Neural progenitor cell (in vitro differentiated cells): ENCODE results near the gene PACSIN2. TPM values are rescaled to one million over a fixed set of nuclear protein-coding genes. Genes with fewer than 3 reads are reported as not detected.

Experiments
- DNase-seq: peaks from one replicate; pipeline ENCODE4 v3.0.0-alpha.2; 2016; ENCODE audit warnings: low spot score
- H2AFZ ChIP-seq: fragments of 200-600 bp; sonication (generic); replicated peaks from 2 replicates; pipeline ENCODE4 v1.6.1; 2016; ENCODE audit warnings: antibody characterized with exemption
- H3F3A ChIP-seq: fragments of 200-600 bp; sonication (generic); 2 replicates; pipeline ENCODE4 v1.6.1; 2016; ENCODE audit warnings: antibody characterized with exemption, low read depth
- H3K27ac ChIP-seq: fragments of 200-600 bp; sonication (generic); 2 replicates; pipeline ENCODE4 v1.5.1; 2016; ENCODE audit warnings: mild to moderate bottlenecking
- H3K27me3 ChIP-seq: fragments of 200-600 bp; sonication (generic); 2 replicates; pipeline ENCODE4 v1.6.1; 2016; ENCODE audit warnings: mild to moderate bottlenecking, moderate library complexity
- H3K36me3 ChIP-seq: fragments of 200-600 bp; sonication (generic); 2 replicates; pipeline ENCODE4 v1.5.1; 2016
- H3K4me1 ChIP-seq: fragments of 200-600 bp; sonication (generic); 2 replicates; pipeline ENCODE4 v1.6.1; 2016; ENCODE audit warnings: mixed run types
- H3K4me2 ChIP-seq: fragments of 200-600 bp; sonication (generic); 2 replicates; pipeline ENCODE4 v1.6.1; 2016
- H3K4me3 ChIP-seq: fragments of 200-600 bp; sonication (generic); 2 replicates; pipeline ENCODE4 v1.5.1; 2016
- H3K79me2 ChIP-seq: fragments of 200-600 bp; sonication (generic); 2 replicates; pipeline ENCODE4 v1.6.1; 2016; ENCODE audit warnings: low read depth
- H3K9ac ChIP-seq: fragments of 200-600 bp; sonication (generic); 2 replicates; pipeline ENCODE4 v1.6.1; 2016
- H3K9me3 ChIP-seq: fragments of 200-600 bp; sonication (generic); 2 replicates; pipeline ENCODE4 v1.5.1; 2016; ENCODE audit warnings: low read depth
- H4K20me1 ChIP-seq: fragments of 200-600 bp; sonication (generic); 2 replicates; pipeline ENCODE4 v1.6.1; 2016; ENCODE audit warnings: low read depth
- H3K27ac Mint-ChIP-seq: 3 replicates; pipeline ENCODE4 v1.8.0; 2021; ENCODE audit warnings: mixed read lengths
- H3K27me3 Mint-ChIP-seq: 2 replicates; pipeline ENCODE4 v1.8.0; 2022; ENCODE audit warnings: low read depth, mild to moderate bottlenecking, inconsistent platforms, moderate library complexity, mixed read lengths; ENCODE audit not compliant: insufficient read depth
- H3K36me3 Mint-ChIP-seq: 3 replicates; pipeline ENCODE4 v1.8.0; 2021; ENCODE audit warnings: mixed read lengths
- H3K4me1 Mint-ChIP-seq: 3 replicates; pipeline ENCODE4 v1.8.0; 2021; ENCODE audit warnings: mixed read lengths
- H3K4me3 Mint-ChIP-seq: 3 replicates; pipeline ENCODE4 v1.8.0; 2021; ENCODE audit warnings: mild to moderate bottlenecking, moderate library complexity, mixed read lengths
- H3K9me3 Mint-ChIP-seq: 3 replicates; pipeline ENCODE4 v1.8.0; 2020; ENCODE audit warnings: mixed read lengths
- CTCF ChIP-seq: fragments of 200-600 bp; sonication (generic); IDR thresholded peaks from 2 replicates; pipeline ENCODE4 v1.5.1; 2017; ENCODE audit warnings: antibody characterized with exemption, mild to moderate bottlenecking
- EZH2 ChIP-seq: fragments of 200-600 bp; sonication (generic); IDR thresholded peaks from 2 replicates; pipeline ENCODE4 v1.6.1; 2017; ENCODE audit warnings: antibody characterized with exemption, mild to moderate bottlenecking, moderate library complexity
- EZH2phosphoT487 ChIP-seq: fragments of 200-600 bp; sonication (generic); IDR thresholded peaks from 2 replicates; pipeline ENCODE4 v1.6.1; 2017; ENCODE audit warnings: antibody characterized with exemption
- total RNA-seq: library from RNA; depleted of rRNA; stranded (reverse); fragments of >200 nt; gene quantifications from 2 replicates; pipeline ENCODE4 v1.2.3, GENCODE V29; 2015; ENCODE audit warnings: low replicate concordance

The PACSIN2 gene
- total RNA-seq, 1 donor from 2014 or later, result 38.1 TPM

GRCh38 chr22:42857845-42858481, 157.0 kb downstream of the PACSIN2 start:
- H3K27me3 ChIP-seq, result peaks cover 27% of the 10 kb centered on the region
- Mint-ChIP-seq H3K9me3 (no peaks in the 10 kb centered on the region), H3K4me3 (peak overlapping the region; percentile 74), H3K36me3 (peaks cover 3% of the 10 kb centered on the region), H3K27ac (no peak overlapping the region), H3K27me3 (peaks cover 2% of the 10 kb centered on the region), H3K4me1 (peaks cover 12% of the 10 kb centered on the region)
- no peak overlapping the region for H3K9ac ChIP-seq
- peaks cover 6% of the 10 kb centered on the region for H3K4me1 ChIP-seq
- H3K79me2 ChIP-seq, result peaks cover 26% of the 10 kb centered on the region
- H3K9me3 ChIP-seq, result no peaks in the 10 kb centered on the region
- peaks cover 20% of the 10 kb centered on the region for H3F3A ChIP-seq
- H3K27ac ChIP-seq, result no peak overlapping the region
- TF ChIP-seq CTCF (no peak), EZH2phosphoT487 (no peak), EZH2 (no peak)
- H3K36me3 ChIP-seq, result no peaks in the 10 kb centered on the region
- peaks cover 8% of the 10 kb centered on the region for H4K20me1 ChIP-seq
- no peak for DNase-seq
- H3K4me2 ChIP-seq, result no peak overlapping the region
- H2AFZ ChIP-seq, result no peak overlapping the region
- H3K4me3 ChIP-seq, result no peak overlapping the region

GRCh38 chr22:42856865-42857704, 157.9 kb downstream of the PACSIN2 start, which contains the start of gene ARFGAP3:
TSS of gene ARFGAP3 (minus strand) at chr22:42857273. CDS start at chr22:42857182, 91 bp downstream.
- peaks cover 3% of the 10 kb centered on the region for H3K36me3 Mint-ChIP-seq
- Histone ChIP-seq H3F3A (peaks cover 20% of the 10 kb centered on the region), H3K79me2 (peaks cover 26% of the 10 kb centered on the region), H3K4me3 (peak within 1 kb of the TSS; percentile 96), H3K27ac (peak within 1 kb of the TSS; percentile 86), H3K4me1 (peaks cover 6% of the 10 kb centered on the region), H3K9ac (peak within 1 kb of the TSS; percentile 59), H4K20me1 (peaks cover 8% of the 10 kb centered on the region), H2AFZ (peak within 1 kb of the TSS; percentile 95), H3K36me3 (no peaks in the 10 kb centered on the region), H3K9me3 (no peaks in the 10 kb centered on the region), H3K27me3 (peaks cover 27% of the 10 kb centered on the region), H3K4me2 (peak within 1 kb of the TSS; percentile 100)
- H3K9me3 Mint-ChIP-seq, result no peaks in the 10 kb centered on the region
- peaks cover 11% of the 10 kb centered on the region for H3K4me1 Mint-ChIP-seq
- no peak within 1 kb of the TSS for H3K27ac Mint-ChIP-seq
- peaks cover 2% of the 10 kb centered on the region for H3K27me3 Mint-ChIP-seq
- DNase-seq, result peak; percentile 98
- H3K4me3 Mint-ChIP-seq, result peak within 1 kb of the TSS; percentile 93
- TF ChIP-seq EZH2phosphoT487 (no peak), CTCF (no peak), EZH2 (no peak)

DNA sequence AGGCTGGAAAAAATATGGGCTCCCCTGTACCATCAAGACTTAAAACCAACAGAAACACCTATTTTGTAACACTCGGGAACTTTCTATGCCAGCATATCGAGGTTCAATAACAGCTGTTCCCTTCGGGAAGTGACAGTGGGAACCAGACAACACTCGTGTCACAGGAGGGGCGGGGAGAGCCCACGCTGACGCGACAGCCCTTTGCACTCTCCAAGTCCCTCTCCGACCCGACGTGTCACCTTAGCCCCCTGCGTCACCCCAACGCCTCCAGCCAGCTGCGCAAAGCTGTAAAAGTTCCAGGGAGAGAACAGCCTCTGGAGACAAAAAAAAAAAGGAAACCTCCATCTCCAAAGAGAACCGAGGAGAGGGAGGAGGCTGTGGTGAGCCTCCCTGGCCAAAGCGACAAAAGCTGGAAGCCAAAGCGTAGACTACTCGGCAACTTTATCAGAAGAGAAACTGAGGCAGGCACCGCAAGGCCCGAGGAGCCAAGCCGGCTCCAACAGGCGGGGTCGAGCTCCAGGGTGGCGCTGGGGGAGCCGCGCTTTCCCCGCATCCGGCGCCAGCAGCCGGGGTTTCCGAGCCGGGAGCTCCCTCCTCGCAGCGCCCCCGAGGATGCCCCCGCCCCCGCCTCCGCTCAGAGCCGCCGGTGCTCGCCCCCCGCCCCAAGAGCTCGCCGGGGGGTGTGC, 158.6 kb downstream of the PACSIN2 start:
- Histone ChIP-seq H3F3A (peaks cover 20% of the 10 kb centered on the region), H3K79me2 (peaks cover 26% of the 10 kb centered on the region), H3K36me3 (no peaks in the 10 kb centered on the region), H3K9me3 (no peaks in the 10 kb centered on the region), H2AFZ (peak overlapping the region; percentile 95), H3K4me2 (peak overlapping the region; percentile 100), H3K27ac (peak overlapping the region; percentile 31), H4K20me1 (peaks cover 8% of the 10 kb centered on the region), H3K4me1 (peaks cover 6% of the 10 kb centered on the region), H3K4me3 (peak overlapping the region; percentile 96), H3K9ac (peak overlapping the region; percentile 59), H3K27me3 (peaks cover 27% of the 10 kb centered on the region)
- no peaks in the 10 kb centered on the region for H3K9me3 Mint-ChIP-seq
- H3K36me3 Mint-ChIP-seq, result peaks cover 3% of the 10 kb centered on the region
- peak overlapping the region; percentile 93 for H3K4me3 Mint-ChIP-seq
- TF ChIP-seq EZH2, result no peak
- no peak for TF ChIP-seq CTCF
- TF ChIP-seq EZH2phosphoT487, result no peak
- DNase-seq, result peak; percentile 42
- H3K4me1 Mint-ChIP-seq, result peaks cover 8% of the 10 kb centered on the region
- peaks cover 2% of the 10 kb centered on the region for H3K27me3 Mint-ChIP-seq
- H3K27ac Mint-ChIP-seq, result no peak overlapping the region
